GM12801 (cell line): ENCODE data around the gene XCR1.

Source experiments
- CTCF ChIP-seq: IDR thresholded peaks from one replicate; pipeline ENCODE4 v1.5.1; 2011; ENCODE audit warnings: control low read depth; ENCODE audit not compliant: insufficient read length; ENCODE audit errors: extremely low read depth

The XCR1 gene

DNA sequence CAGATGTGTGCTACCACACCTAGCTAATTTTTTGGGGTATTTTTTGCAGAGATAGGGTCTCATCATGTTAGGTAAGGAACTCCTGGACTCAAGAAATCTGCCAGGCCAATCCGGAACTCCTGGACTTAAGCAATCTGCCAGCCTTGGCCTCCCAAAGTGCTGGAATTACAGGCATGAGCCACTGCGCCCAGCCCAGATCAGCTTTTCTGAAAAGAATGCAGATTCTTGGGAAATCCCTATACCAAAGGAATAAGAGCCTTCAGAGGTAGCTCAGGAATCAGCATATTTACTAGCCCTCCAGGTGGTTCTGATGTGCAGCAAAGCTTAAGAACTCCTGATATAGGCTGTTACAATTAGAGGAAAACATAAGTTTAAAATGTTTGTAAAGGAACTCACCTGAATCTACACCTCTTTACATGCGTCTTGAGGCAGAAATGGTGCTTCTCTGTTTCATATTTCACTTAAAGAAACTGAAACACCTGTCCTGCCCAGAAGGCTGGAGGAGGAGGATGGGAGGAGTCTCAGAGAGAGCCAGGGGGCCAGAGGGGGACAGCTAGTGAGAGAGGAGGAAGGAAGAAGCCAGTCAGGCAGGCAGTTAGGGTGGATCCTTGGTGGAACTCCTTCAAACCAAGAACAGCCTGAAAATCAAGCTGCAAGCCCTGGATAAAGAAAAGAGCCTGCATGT lies at the start of gene XCR1:
Gene XCR1, minus strand, starts transcription at position 463 of the 685 bp plus-strand sequence. CDS start 5,536 bp downstream, outside the sequence.
- TF ChIP-seq CTCF: no peak

GRCh38 chr3:46076606-46077005 lies 49.3 kb upstream of the XCR1 start:
- TF ChIP-seq CTCF: no peak

GRCh38 chr3:46075816-46076215 lies 48.5 kb upstream of the XCR1 start:
- no peak for TF ChIP-seq CTCF

DNA sequence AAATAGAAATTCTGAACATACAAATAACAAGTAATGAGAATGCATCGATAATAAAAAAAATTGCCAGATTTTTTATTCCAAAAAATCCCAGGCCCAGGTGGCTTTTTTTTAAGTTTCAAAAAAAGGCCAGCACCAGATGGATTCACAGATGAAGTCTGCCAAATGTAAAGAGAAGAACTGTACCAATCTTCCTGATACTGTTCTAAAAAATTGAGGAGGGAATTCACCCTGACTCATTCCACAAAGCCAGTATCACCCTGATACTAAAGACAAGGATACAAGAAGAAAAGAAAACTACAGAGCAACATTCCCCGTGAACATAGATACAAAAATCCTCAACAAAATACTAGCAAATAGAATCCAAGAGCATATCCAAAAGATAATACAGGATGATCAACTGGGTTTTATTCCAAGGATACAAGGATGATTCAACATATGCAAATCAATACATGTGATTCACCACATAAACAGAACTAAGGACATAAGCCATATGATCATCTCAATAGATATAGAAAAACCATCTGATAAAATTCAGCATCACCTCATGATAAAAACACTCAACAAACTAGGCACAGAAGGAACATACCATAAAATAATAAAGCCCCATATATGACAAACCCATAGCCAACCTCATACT lies 44.1 kb upstream of the XCR1 start:
- TF ChIP-seq CTCF: no peak

DNA sequence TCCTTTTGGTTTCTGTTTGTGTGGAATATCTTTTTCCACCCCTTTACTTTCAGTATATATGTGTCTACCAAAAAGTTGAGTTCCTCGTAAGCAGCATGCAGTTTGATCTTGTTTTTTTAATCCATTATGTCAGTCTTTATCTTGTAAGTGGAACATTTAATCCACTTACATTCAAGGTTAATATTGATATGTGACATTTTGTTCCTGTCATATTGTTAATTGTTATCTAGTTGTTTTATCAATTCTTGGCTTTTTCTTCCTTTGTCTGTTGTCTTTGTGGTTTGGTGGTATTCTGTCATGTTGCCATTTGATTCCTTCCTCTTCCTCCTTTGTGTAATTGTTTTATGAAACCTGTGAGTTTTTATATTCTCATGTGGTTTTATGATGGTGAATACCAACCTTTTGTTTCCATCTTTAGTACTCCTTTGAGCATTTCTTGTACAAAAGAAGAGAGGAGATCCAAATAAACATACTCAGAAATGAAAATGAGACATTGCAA lies 43.4 kb upstream of the XCR1 start:
- TF ChIP-seq CTCF: no peak

DNA sequence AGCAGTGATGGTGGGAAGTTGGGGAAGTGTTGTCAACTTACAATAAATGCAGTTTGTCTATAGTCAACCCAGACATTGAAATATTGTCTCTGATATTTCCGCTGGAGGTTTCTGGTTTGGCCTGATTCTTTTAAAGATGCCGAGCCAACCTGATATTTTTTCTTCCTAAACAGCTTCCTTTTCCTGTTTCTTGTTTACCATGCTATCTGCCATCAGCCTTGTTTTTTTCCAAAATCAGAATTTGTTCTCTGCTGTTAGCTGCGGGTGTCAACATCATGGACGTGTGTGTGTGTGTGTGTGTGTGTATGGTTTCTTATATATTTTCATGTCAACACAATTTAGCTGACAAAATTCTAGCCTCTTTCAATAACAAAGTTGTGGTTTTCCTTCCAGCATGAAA lies 41.2 kb upstream of the XCR1 start:
- TF ChIP-seq CTCF: no peak

DNA sequence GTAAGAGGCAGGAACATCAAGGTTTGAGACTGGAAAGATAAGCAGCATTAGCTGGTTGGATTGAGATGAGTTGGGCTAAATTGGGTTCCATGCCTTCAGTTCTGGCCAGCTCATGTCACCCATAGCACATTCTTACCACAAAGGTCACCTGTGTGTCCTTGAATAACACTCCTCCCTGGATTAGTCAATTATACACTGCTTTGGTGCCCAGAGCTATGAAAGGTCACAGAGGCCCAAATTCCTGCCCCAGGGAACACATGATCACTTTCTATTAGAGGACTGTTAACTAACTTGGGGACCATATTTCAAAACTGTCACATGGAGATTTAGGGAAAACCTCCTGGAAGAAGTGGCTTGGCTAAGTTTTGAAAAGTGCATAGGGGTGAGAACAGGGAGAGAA lies 40.1 kb upstream of the XCR1 start:
- TF ChIP-seq CTCF: no peak
